Hepatocyte (in vitro differentiated cells): Measurements from ENCODE around the gene TCP11L1. TPM values are rescaled to one million over a fixed set of nuclear protein-coding genes. Genes with fewer than 3 reads are reported as not detected.

Experiments
- DNase-seq: peaks from one replicate; pipeline ENCODE4 v3.0.0-alpha.2; 2016; ENCODE audit warnings: low spot score
- H2AFZ ChIP-seq: fragments of 200-600 bp; sonication (generic); 2 replicates; pipeline ENCODE4 v1.6.0; 2016; ENCODE audit warnings: antibody characterized with exemption, mild to moderate bottlenecking
- H3K27ac ChIP-seq: fragments of 200-600 bp; sonication (generic); 2 replicates; pipeline ENCODE4 v1.5.1; 2016; ENCODE audit warnings: mild to moderate bottlenecking
- H3K27me3 ChIP-seq: fragments of 200-600 bp; sonication (generic); 2 replicates; pipeline ENCODE4 v1.6.1; 2016
- H3K36me3 ChIP-seq: fragments of 200-600 bp; sonication (generic); replicated peaks from 2 replicates; pipeline ENCODE4 v1.5.1; 2016; ENCODE audit warnings: low read depth; ENCODE audit not compliant: insufficient read depth
- H3K4me1 ChIP-seq: fragments of 200-600 bp; sonication (generic); 2 replicates; pipeline ENCODE4 v1.5.1; 2016; ENCODE audit warnings: mild to moderate bottlenecking, moderate library complexity; ENCODE audit not compliant: insufficient read depth
- H3K4me2 ChIP-seq: fragments of 200-600 bp; sonication (generic); 2 replicates; pipeline ENCODE4 v1.6.0; 2016
- H3K4me3 ChIP-seq: fragments of 200-600 bp; sonication (generic); 2 replicates; pipeline ENCODE4 v1.5.1; 2016; ENCODE audit warnings: mild to moderate bottlenecking
- H3K79me2 ChIP-seq: fragments of 200-600 bp; sonication (generic); 2 replicates; pipeline ENCODE4 v1.6.0; 2017; ENCODE audit warnings: mild to moderate bottlenecking
- H3K9me2 ChIP-seq: fragments of 200-600 bp; sonication (generic); replicated peaks from 2 replicates; pipeline ENCODE4 v1.6.0; 2017; ENCODE audit warnings: mild to moderate bottlenecking; ENCODE audit not compliant: insufficient read depth
- H3K9me3 ChIP-seq: fragments of 200-600 bp; sonication (generic); 2 replicates; pipeline ENCODE4 v1.5.1; 2016; ENCODE audit warnings: low read depth, mild to moderate bottlenecking
- H4K20me1 ChIP-seq: fragments of 200-600 bp; sonication (generic); 2 replicates; pipeline ENCODE4 v1.6.0; 2016; ENCODE audit warnings: mild to moderate bottlenecking; ENCODE audit not compliant: insufficient read depth, poor library complexity, severe bottlenecking
- CTCF ChIP-seq: fragments of 200-600 bp; sonication (generic); IDR thresholded peaks from 2 replicates; pipeline ENCODE4 v1.5.1; 2016; ENCODE audit warnings: antibody characterized with exemption, mild to moderate bottlenecking; ENCODE audit not compliant: poor library complexity
- EZH2 ChIP-seq: fragments of 200-600 bp; sonication (generic); IDR thresholded peaks from 2 replicates; pipeline ENCODE4 v1.6.1; 2016; ENCODE audit warnings: antibody characterized with exemption, mild to moderate bottlenecking, borderline replicate concordance
- EZH2phosphoT487 ChIP-seq: fragments of 200-600 bp; sonication (generic); IDR thresholded peaks from one replicate; pipeline ENCODE4 v1.6.1; 2018; ENCODE audit warnings: antibody characterized with exemption, mild to moderate bottlenecking, low read depth, moderate library complexity; ENCODE audit not compliant: unreplicated experiment, severe bottlenecking
- WGBS: methylation state at CpG from one replicate; pipeline ENCODE4 v1.1.6; 2016; ENCODE audit warnings: low lambda C conversion rate; ENCODE audit errors: missing lambda C conversion rate; 5-methylcytosine and 5-hydroxymethylcytosine counted together
- polyA plus RNA-seq: library from polyadenylated mRNA; unstranded; fragments of >200 nt; fragmentation: Nextera tagmentation; extraction: Ambion mirVana; gene quantifications from 2 replicates; pipeline ENCODE4 v1.2.1, GENCODE V29; 2016
- total RNA-seq: library from RNA; depleted of rRNA; stranded (reverse); fragments of >200 nt; gene quantifications from 2 replicates; pipeline ENCODE4 v1.2.3, GENCODE V29; 2014

TCP11L1 gene
- 16.8 and 25.5 TPM in 2 replicates for total RNA-seq
- 9.8 and 11.2 TPM in 2 replicates for polyA plus RNA-seq

DNA sequence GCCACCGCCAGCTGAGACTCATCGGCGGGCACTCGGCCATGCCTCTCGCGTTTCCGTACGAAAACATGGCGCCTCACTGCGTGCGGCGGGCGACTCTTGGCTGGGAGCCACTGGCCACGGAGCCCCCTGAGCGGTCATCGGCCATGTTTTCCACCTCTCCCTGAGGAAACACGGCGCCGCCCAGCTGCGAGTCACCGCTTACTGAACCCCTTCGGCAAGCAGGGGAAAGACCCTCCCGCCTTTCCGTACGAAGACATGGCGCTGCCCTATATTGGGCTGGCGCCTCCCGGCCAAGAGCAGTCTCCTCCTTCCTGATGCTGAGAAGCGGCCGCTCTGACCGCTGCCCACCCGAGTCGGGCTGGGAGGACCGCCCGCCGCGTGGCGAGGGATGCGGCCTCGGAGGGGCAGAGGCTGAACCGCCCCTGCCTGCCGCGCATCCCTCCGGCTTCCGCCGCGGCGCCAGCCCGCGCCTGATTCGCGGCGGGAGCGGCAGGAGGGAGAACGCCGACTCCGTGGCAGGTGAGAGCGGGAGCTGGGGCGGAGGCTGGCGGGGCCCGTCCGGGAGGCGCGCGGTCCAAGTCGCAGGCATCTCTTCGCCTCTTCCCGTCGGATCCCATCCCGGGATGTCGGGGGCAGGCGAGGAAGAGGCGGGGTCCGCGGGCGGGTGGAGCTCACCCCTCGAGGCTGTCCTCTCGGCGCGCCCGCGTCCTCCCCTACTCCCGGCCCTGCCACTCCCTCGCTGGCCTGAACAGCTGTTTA is at the start of gene TCP11L1:
Gene TCP11L1, plus strand, starts transcription at position 299 of the 759 bp plus-strand sequence. CDS start 4,202 bp downstream, outside the sequence.
- TF ChIP-seq CTCF, result no peak
- no peak for TF ChIP-seq EZH2
- no peak for TF ChIP-seq EZH2phosphoT487
- H2AFZ ChIP-seq, result peak within 1 kb of the TSS; percentile 69
- under 1% methylated on average over 65 of the region's 84 CpGs for WGBS

GRCh38 chr11:32990481-32990880 is 48.9 kb upstream of the TCP11L1 start:
- no peak overlapping the region for H3K4me3 ChIP-seq
- H3K9me2 ChIP-seq, result no peaks in the 10 kb centered on the region
- no peak overlapping the region for H2AFZ ChIP-seq
- no peak for DNase-seq
- H3K79me2 ChIP-seq, result no peaks in the 10 kb centered on the region
- WGBS, result 48% methylated on average over 1 of the region's 1 CpG
- H3K4me1 ChIP-seq, result no peaks in the 10 kb centered on the region
- H4K20me1 ChIP-seq, result no peaks in the 10 kb centered on the region
- no peaks in the 10 kb centered on the region for H3K27me3 ChIP-seq
- TF ChIP-seq EZH2phosphoT487 (no peak), EZH2 (no peak), CTCF (no peak)
- no peak overlapping the region for H3K4me2 ChIP-seq
- no peaks in the 10 kb centered on the region for H3K9me3 ChIP-seq
- no peaks in the 10 kb centered on the region for H3K36me3 ChIP-seq
- H3K27ac ChIP-seq, result no peak overlapping the region

More for the DNA sequence above, at the start of gene TCP11L1:
- Histone ChIP-seq H3K4me1 (peaks cover 15% of the 10 kb centered on the region), H3K79me2 (peaks cover 24% of the 10 kb centered on the region), H3K36me3 (no peaks in the 10 kb centered on the region), H3K27ac (peak within 1 kb of the TSS; percentile 96), H3K27me3 (no peaks in the 10 kb centered on the region), H3K4me2 (peak within 1 kb of the TSS; percentile 83), H3K9me3 (no peaks in the 10 kb centered on the region), H3K9me2 (no peaks in the 10 kb centered on the region), H3K4me3 (peak within 1 kb of the TSS; percentile 76), H4K20me1 (no peaks in the 10 kb centered on the region)
- peak; percentile 90 for DNase-seq

DNA sequence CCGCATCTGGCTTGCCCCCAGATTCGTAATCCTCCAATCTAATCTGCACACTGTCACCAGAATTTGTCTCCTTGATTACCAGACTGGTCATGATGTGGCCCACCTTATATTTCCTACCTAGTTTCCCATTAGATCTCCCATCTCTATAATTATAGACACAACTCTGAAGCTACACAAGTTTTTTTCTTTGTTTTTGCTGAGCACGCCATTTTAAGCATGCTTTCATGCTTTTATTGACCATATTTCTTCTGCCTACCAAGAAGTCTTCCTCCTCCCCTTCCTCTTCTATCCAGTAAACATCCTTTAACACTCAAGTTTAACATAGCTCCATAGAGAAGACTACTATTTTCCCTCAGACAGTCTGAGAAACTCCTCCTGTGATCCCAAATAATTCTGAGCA is 47.9 kb upstream of the TCP11L1 start:
- TF ChIP-seq EZH2, result no peak
- no peak for TF ChIP-seq CTCF
- no peak for TF ChIP-seq EZH2phosphoT487

More for the DNA sequence above, 47.9 kb upstream of the TCP11L1 start:
- Histone ChIP-seq H3K4me1 (no peaks in the 10 kb centered on the region), H3K27ac (no peak overlapping the region), H2AFZ (no peak overlapping the region), H3K4me3 (no peak overlapping the region), H3K9me2 (no peaks in the 10 kb centered on the region), H4K20me1 (no peaks in the 10 kb centered on the region), H3K36me3 (no peaks in the 10 kb centered on the region), H3K4me2 (no peak overlapping the region), H3K79me2 (no peaks in the 10 kb centered on the region), H3K9me3 (no peaks in the 10 kb centered on the region), H3K27me3 (no peaks in the 10 kb centered on the region)
- WGBS, result 94% methylated on average over 3 of the region's 3 CpGs
- DNase-seq, result no peak
